ENCODE measurements around the gene MGAT4A.

GRCh38 chr2:98739020-98739419, 8.1 kb upstream of the MGAT4A start:
- TF ChIP-seq EZH2 (IDR thresholded peaks at IDR 0.05; ENCODE audit: insufficient read depth, low read length) = no peak
- TF ChIP-seq CTCF (IDR thresholded peaks at IDR 0.05; ENCODE audit: insufficient read depth, low read depth, low read length) = no peak

All from astrocyte (in vitro differentiated cells and primary cell).